ENCODE results near the gene SKI.

The SKI gene

GRCh38 chr1:2251363-2251762, 23.2 kb downstream of the SKI start:
- Histone ChIP-seq H3K9ac (ENCODE audit: low read length) (no peak overlapping the region), H3K4me1 (ENCODE audit: control insufficient read depth, insufficient read depth, low read length) (peaks cover 48% of the 10 kb centered on the region), H3K36me3 (ENCODE audit: control insufficient read depth, insufficient read depth, low read length) (peaks cover 11% of the 10 kb centered on the region; the same call in 1 of the 2 replicates), H3K27ac (ENCODE audit: low read depth, low read length) (no peak overlapping the region), H3K27me3 (ENCODE audit: control insufficient read depth, insufficient read depth, low read length) (no peaks in the 10 kb centered on the region), H3K9me3 (ENCODE audit: control insufficient read depth, insufficient read depth, low read depth, low read length) (peaks cover 7% of the 10 kb centered on the region; the same call in 1 of the 2 replicates), H3K4me3 (ENCODE audit: low read depth, low read length) (no peak overlapping the region)

- no peak overlapping the region for H3K27ac ChIP-seq (ENCODE audit: low read depth, low read length)
- no peaks in the 10 kb centered on the region for H3K27me3 ChIP-seq (ENCODE audit: control insufficient read depth, insufficient read depth, low read length)
- H3K36me3 ChIP-seq (ENCODE audit: control insufficient read depth, insufficient read depth, low read length), result peaks cover 11% of the 10 kb centered on the region; the same call in 1 of the 2 replicates
- peaks cover 7% of the 10 kb centered on the region; the same call in 1 of the 2 replicates for H3K9me3 ChIP-seq (ENCODE audit: control insufficient read depth, insufficient read depth, low read depth, low read length)
- peaks cover 44% of the 10 kb centered on the region for H3K4me1 ChIP-seq (ENCODE audit: control insufficient read depth, insufficient read depth, low read length)
- H3K4me3 ChIP-seq (ENCODE audit: low read depth, low read length), result no peak overlapping the region
- H3K9ac ChIP-seq (ENCODE audit: low read length), result no peak overlapping the region
Observed at GRCh38 chr1:2251786-2252185, 23.7 kb downstream of the SKI start.

GRCh38 chr1:2252423-2252822, 24.3 kb downstream of the SKI start:
- no peak overlapping the region for H3K9ac ChIP-seq (ENCODE audit: low read length)
- peaks cover 11% of the 10 kb centered on the region; the same call in 1 of the 2 replicates for H3K36me3 ChIP-seq (ENCODE audit: control insufficient read depth, insufficient read depth, low read length)
- H3K27ac ChIP-seq (ENCODE audit: low read depth, low read length), result no peak overlapping the region
- H3K4me1 ChIP-seq (ENCODE audit: control insufficient read depth, insufficient read depth, low read length), result peaks cover 42% of the 10 kb centered on the region
- H3K27me3 ChIP-seq (ENCODE audit: control insufficient read depth, insufficient read depth, low read length), result no peaks in the 10 kb centered on the region
- H3K9me3 ChIP-seq (ENCODE audit: control insufficient read depth, insufficient read depth, low read depth, low read length), result peaks cover 7% of the 10 kb centered on the region; the same call in 1 of the 2 replicates
- no peak overlapping the region for H3K4me3 ChIP-seq (ENCODE audit: low read depth, low read length)

GRCh38 chr1:2253036-2253796, 25.1 kb downstream of the SKI start:
- H3K9ac ChIP-seq (ENCODE audit: low read length), result no peak overlapping the region
- peaks cover 7% of the 10 kb centered on the region; the same call in 1 of the 2 replicates for H3K9me3 ChIP-seq (ENCODE audit: control insufficient read depth, insufficient read depth, low read depth, low read length)
- peaks cover 11% of the 10 kb centered on the region; the same call in 1 of the 2 replicates for H3K36me3 ChIP-seq (ENCODE audit: control insufficient read depth, insufficient read depth, low read length)
- H3K4me3 ChIP-seq (ENCODE audit: low read depth, low read length), result no peak overlapping the region
- peaks cover 35% of the 10 kb centered on the region for H3K4me1 ChIP-seq (ENCODE audit: control insufficient read depth, insufficient read depth, low read length)
- no peak overlapping the region for H3K27ac ChIP-seq (ENCODE audit: low read depth, low read length)
- no peaks in the 10 kb centered on the region for H3K27me3 ChIP-seq (ENCODE audit: control insufficient read depth, insufficient read depth, low read length)

- Histone ChIP-seq H3K36me3 (ENCODE audit: control insufficient read depth, insufficient read depth, low read length) (peaks cover 11% of the 10 kb centered on the region; the same call in 1 of the 2 replicates), H3K9ac (ENCODE audit: low read length) (no peak overlapping the region), H3K4me3 (ENCODE audit: low read depth, low read length) (no peak overlapping the region), H3K9me3 (ENCODE audit: control insufficient read depth, insufficient read depth, low read depth, low read length) (peaks cover 7% of the 10 kb centered on the region; the same call in 1 of the 2 replicates), H3K27ac (ENCODE audit: low read depth, low read length) (no peak overlapping the region), H3K27me3 (ENCODE audit: control insufficient read depth, insufficient read depth, low read length) (no peaks in the 10 kb centered on the region), H3K4me1 (ENCODE audit: control insufficient read depth, insufficient read depth, low read length) (peaks cover 33% of the 10 kb centered on the region)
Observed at GRCh38 chr1:2253797-2254480, 25.8 kb downstream of the SKI start.

- H3K36me3 ChIP-seq (ENCODE audit: control insufficient read depth, insufficient read depth, low read length), result peaks cover 11% of the 10 kb centered on the region; the same call in 1 of the 2 replicates
- H3K27ac ChIP-seq (ENCODE audit: low read depth, low read length), result peak overlapping the region; percentile 2; the same call in 1 of the 2 replicates
- H3K4me1 ChIP-seq (ENCODE audit: control insufficient read depth, insufficient read depth, low read length), result peaks cover 31% of the 10 kb centered on the region
- no peaks in the 10 kb centered on the region for H3K27me3 ChIP-seq (ENCODE audit: control insufficient read depth, insufficient read depth, low read length)
- H3K9me3 ChIP-seq (ENCODE audit: control insufficient read depth, insufficient read depth, low read depth, low read length), result peaks cover 7% of the 10 kb centered on the region; the same call in 1 of the 2 replicates
- no peak overlapping the region for H3K9ac ChIP-seq (ENCODE audit: low read length)
- no peak overlapping the region for H3K4me3 ChIP-seq (ENCODE audit: low read depth, low read length)
Observed at GRCh38 chr1:2255047-2255419, 26.9 kb downstream of the SKI start.

GRCh38 chr1:2255420-2256369, 27.6 kb downstream of the SKI start:
- Histone ChIP-seq H3K27ac (ENCODE audit: low read depth, low read length) (peak overlapping the region; percentile 2; the same call in 1 of the 2 replicates), H3K4me1 (ENCODE audit: control insufficient read depth, insufficient read depth, low read length) (peaks cover 27% of the 10 kb centered on the region), H3K9me3 (ENCODE audit: control insufficient read depth, insufficient read depth, low read depth, low read length) (peaks cover 7% of the 10 kb centered on the region; the same call in 1 of the 2 replicates), H3K4me3 (ENCODE audit: low read depth, low read length) (no peak overlapping the region), H3K9ac (ENCODE audit: low read length) (no peak overlapping the region), H3K36me3 (ENCODE audit: control insufficient read depth, insufficient read depth, low read length) (peaks cover 11% of the 10 kb centered on the region; the same call in 1 of the 2 replicates), H3K27me3 (ENCODE audit: control insufficient read depth, insufficient read depth, low read length) (no peaks in the 10 kb centered on the region)

GRCh38 chr1:2256435-2257244, 28.5 kb downstream of the SKI start:
- Histone ChIP-seq H3K27me3 (ENCODE audit: control insufficient read depth, insufficient read depth, low read length) (no peaks in the 10 kb centered on the region), H3K9me3 (ENCODE audit: control insufficient read depth, insufficient read depth, low read depth, low read length) (peaks cover 7% of the 10 kb centered on the region; the same call in 1 of the 2 replicates), H3K4me1 (ENCODE audit: control insufficient read depth, insufficient read depth, low read length) (peaks cover 19% of the 10 kb centered on the region), H3K27ac (ENCODE audit: low read depth, low read length) (peak overlapping the region; percentile 2; the same call in 1 of the 2 replicates), H3K36me3 (ENCODE audit: control insufficient read depth, insufficient read depth, low read length) (peaks cover 11% of the 10 kb centered on the region; the same call in 1 of the 2 replicates), H3K4me3 (ENCODE audit: low read depth, low read length) (no peak overlapping the region), H3K9ac (ENCODE audit: low read length) (no peak overlapping the region)

GRCh38 chr1:2257245-2257627, 29.1 kb downstream of the SKI start:
- Histone ChIP-seq H3K27ac (ENCODE audit: low read depth, low read length) (no peak overlapping the region), H3K9me3 (ENCODE audit: control insufficient read depth, insufficient read depth, low read depth, low read length) (peaks cover 7% of the 10 kb centered on the region; the same call in 1 of the 2 replicates), H3K36me3 (ENCODE audit: control insufficient read depth, insufficient read depth, low read length) (peaks cover 11% of the 10 kb centered on the region; the same call in 1 of the 2 replicates), H3K4me1 (ENCODE audit: control insufficient read depth, insufficient read depth, low read length) (peaks cover 17% of the 10 kb centered on the region), H3K9ac (ENCODE audit: low read length) (no peak overlapping the region), H3K4me3 (ENCODE audit: low read depth, low read length) (no peak overlapping the region), H3K27me3 (ENCODE audit: control insufficient read depth, insufficient read depth, low read length) (no peaks in the 10 kb centered on the region)

Data from HUES6 (cell line).